ENCODE data around the gene PTPRJ.
"Not testable (repeated sequence)": the region's sequence is repeated elsewhere in the genome, so short reads cannot be mapped to it uniquely, and the experiment has no call there.

Gene PTPRJ

DNA sequence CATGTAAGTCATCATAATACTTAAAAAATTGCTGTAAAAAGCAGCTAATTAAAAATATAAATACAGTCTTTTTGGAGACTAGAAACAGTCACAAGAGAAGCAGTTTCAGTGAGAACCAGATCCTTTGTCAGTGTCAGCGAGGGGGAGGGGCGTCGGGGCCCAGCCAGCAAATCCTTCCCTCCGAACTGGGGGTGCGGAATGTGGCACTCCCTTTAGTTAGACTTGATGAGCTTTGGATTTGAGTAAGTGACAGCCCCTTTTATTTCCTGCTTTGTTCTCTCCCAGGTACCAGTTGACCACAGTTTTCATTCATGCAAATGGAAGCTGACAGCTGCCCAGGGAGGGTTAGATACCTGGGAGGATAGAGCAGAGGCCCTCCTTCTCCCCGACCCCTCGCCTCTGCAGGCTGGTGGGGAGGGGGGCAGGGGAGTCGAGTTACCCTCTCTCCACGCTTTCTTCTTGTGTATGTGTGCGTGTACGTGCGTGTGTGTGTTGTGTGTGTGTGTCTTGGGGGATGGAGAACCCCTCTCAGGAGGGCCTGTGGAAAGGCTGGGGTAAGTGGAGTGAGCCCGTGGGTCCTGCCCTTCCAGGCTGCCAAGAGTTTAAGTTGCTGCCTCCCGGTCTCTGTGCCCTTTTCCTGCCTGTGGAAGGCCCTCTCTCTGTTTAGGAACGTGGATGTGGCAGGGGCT is 38.3 kb downstream of the PTPRJ start:
- DNase-seq (ENCODE audit: low read depth): no peak

- DNase-seq (ENCODE audit: low read depth): no peak
Observed at GRCh38 chr11:48019217-48019584, 38.8 kb downstream of the PTPRJ start.

- no peak for DNase-seq (ENCODE audit: low read depth)
Observed at GRCh38 chr11:48019595-48019994, 39.2 kb downstream of the PTPRJ start.

- no peak for DNase-seq (ENCODE audit: low read depth)
Observed at GRCh38 chr11:48020092-48020755, 39.9 kb downstream of the PTPRJ start.

DNA sequence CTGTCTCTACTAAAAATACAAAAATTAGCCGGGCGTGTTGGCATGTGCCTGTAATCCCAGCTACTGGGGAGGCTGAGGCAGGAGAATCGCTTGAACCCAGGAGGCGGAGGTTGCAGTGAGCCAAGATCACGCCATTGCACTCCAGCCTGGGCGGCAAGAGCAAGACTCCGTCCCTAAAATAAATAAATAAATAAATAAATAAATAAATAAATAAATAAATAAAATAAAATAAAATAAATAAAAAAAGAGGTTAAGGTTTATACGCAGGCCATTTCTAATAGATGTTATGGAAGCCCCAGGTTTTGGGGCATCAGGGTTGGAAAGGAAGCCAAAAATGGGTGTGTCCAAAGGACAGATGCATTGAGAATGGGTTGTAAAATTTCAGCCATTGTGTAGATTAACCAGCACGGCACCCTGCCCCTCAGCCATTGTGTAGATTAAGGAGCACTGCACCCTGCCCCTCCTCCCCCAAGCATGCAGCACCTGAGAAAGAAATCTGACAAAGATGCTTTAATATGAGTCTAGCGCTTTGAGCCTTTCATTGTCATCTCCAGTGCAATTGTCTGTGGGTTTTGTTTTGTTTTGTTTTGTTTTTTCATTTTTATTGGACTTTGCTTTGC is 41.0 kb downstream of the PTPRJ start:
- not testable (repeated sequence) for DNase-seq (ENCODE audit: low read depth)

GRCh38 chr11:48022445-48022844 is 42.1 kb downstream of the PTPRJ start:
- DNase-seq (ENCODE audit: low read depth): no peak

DNA sequence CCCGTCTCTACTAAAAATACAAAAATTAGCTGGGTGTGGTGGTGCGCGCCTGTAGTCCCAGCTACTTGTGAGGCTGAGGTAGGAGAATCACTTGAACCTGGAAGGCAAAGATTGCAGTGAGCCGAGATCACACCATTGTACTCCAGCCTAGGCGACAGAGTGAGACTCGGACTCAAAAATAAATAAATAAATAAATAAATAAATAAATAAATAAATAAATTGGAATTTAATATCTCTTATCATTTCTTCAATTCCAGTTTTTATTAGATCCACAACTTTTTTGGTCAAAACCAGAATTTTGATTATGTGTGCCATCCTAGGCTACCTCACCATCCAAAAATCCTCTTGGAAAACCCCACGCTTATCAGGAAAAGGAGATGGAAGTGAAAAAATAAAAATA is 43.2 kb downstream of the PTPRJ start:
- not testable (repeated sequence) for DNase-seq (ENCODE audit: low read depth)

- no peak for DNase-seq (ENCODE audit: low read depth)
Observed at GRCh38 chr11:48024635-48025071, 44.3 kb downstream of the PTPRJ start.

GRCh38 chr11:48025293-48025983 is 45.1 kb downstream of the PTPRJ start:
- no peak for DNase-seq (ENCODE audit: low read depth)

- DNase-seq (ENCODE audit: low read depth): no peak
Observed at GRCh38 chr11:48025984-48026340, 45.6 kb downstream of the PTPRJ start.

- no peak for DNase-seq (ENCODE audit: low read depth)
Observed at GRCh38 chr11:48028914-48029680, 48.7 kb downstream of the PTPRJ start.

DNA sequence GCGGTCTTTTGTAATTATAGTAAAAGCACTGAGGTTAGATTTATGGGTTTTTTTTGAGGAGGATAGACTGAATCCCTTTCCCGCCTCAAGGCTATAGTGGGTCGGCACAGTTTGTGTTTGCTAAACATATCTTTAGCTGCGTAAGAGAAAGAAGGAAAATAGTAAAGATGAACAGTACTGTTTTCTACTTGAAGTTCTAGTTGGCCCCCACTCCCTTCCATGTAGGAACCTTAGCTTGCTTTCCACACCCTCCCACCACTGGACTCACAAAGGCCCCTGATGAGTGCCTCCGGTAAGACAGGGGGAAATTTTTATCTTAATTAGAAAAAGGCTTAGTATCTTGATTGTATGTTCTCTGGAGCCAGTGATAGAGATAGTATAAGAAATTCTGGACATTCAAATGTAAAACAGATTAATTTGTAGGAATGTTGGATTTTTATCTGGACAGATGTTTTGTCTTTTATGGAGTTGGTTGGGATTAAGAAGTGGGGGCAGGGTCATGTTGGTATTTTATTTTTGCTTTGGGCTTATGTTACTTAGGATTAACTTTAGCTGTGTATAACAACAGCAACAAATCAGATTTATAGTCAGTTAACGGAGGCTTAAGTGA is 49.4 kb downstream of the PTPRJ start:
- no peak for DNase-seq (ENCODE audit: low read depth)

DNA sequence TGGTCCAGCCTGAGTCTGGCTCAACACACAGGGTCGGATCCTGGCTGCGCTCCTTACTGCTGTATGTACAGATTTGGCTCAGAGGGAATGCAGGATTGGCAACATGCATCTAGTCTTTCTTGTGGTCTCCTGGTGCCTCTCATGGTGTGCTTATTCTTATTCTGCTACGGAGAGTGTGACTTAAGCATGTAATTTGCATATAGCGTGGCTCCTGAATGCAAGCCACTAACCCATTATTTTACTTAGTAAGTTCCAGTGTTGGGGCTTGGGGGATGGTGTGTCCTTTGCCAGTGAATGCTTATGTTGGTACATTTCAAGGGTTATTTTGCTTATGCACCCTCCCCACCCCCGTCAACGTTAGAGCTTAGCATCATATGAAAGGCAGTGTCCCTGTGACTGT is 51.2 kb downstream of the PTPRJ start:
- DNase-seq (ENCODE audit: low read depth): no peak

DNA sequence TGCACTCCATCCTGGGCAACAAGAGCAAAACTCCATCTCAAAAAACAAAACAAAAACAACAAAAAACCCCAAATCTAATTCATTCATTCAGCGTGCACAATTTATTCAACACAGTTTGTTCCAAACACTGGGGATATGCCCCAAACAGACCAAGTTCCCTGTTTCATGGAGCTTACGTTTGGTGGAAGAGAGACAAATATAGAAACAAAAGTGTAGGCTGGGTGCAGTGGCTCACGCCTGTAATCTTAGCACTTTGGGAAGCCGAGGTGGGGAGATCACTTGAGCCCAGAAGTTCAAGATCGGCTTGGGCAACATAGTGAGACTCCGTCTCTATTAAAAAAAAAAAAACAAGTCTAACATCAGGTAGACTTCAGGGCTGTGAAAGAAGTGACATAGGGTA is 52.4 kb downstream of the PTPRJ start:
- DNase-seq (ENCODE audit: low read depth): no peak

DNA sequence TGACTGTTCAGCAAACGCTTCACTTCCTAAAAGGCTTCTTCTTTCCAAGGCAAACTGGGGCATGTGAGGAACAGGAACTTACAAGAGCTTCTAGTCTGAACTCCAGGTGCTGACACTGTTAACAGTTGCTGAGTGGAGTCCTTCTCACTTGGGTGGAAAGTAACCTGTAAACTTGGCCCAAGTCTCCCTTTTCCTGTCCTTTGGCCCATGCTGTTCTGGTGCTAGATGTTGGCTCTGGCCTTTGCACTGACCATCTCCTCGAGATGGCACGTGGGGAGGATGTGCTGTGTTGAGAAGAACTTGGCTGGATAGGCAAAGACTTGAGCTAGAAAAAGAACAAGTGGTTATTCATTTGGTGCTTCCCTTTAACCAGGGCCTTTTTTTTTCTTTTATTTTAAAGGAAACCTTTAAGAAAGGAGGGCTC is 53.6 kb downstream of the PTPRJ start:
- no peak for DNase-seq (ENCODE audit: low read depth)

DNA sequence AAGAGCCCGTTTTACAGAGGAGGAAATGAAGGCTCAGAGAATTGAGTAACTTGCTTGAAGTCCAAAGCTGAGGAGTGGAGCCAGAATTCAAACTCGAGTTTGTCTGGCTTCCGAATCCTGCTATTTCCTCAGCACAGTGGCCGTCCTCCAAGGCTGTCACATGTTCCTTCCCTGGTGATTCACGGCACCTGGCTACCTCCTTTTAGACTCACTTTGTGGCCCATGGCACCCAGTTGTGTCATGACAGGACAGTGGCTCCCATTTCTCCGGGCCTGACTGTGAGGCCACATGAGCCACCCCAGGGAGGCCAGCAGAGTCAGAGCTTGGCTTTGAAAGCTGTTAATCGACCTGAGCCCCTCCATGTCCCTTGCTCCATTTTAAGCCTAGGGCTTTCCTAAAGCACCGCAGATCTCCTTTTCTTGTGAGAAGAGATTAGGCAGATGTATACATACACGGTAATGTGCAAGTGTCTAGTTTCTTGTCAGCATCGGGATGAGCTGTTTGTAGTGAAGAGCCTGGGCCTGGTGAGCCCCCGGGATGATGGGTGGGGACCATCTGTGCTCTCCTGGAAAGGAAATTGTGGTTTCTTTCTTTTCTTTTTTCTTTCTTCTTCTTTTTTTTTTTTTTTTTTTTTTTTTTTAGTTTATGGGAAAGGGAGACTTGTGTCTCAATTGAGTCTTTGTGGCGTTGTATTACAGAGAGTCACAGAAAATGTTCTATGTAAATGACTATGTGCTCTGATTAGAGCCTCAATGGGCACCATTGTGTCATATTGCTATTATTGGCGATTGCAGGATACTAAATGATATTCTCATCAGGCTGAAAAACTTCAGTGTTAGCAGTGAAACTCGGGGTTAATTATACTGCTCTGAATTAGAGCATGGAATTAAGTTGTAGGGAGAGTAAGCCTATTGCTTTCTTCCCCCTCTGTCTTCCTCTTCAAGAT is 54.8 kb downstream of the PTPRJ start:
- no peak for DNase-seq (ENCODE audit: low read depth)

GRCh38 chr11:48036011-48036410 is 55.7 kb downstream of the PTPRJ start:
- DNase-seq (ENCODE audit: low read depth): no peak

DNA sequence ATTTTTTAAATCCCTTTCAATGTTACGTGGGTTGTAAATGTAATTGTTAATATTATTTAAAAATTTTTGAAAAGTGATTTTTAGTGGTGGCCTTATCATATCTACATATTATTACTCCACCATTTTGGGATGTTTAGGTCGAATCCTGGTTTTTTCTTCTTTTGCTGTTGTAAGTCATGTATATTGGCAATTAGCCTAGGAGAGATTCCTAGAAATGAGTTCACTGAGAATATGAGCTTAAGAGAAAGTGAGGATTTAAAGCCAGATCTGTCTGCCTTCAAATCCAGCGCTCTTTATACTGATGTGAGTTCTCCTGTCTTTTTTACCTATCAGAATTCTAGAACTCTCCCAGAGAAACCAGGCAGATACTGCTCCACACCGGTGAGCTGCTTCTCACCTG is 56.1 kb downstream of the PTPRJ start:
- DNase-seq (ENCODE audit: low read depth): no peak

DNA sequence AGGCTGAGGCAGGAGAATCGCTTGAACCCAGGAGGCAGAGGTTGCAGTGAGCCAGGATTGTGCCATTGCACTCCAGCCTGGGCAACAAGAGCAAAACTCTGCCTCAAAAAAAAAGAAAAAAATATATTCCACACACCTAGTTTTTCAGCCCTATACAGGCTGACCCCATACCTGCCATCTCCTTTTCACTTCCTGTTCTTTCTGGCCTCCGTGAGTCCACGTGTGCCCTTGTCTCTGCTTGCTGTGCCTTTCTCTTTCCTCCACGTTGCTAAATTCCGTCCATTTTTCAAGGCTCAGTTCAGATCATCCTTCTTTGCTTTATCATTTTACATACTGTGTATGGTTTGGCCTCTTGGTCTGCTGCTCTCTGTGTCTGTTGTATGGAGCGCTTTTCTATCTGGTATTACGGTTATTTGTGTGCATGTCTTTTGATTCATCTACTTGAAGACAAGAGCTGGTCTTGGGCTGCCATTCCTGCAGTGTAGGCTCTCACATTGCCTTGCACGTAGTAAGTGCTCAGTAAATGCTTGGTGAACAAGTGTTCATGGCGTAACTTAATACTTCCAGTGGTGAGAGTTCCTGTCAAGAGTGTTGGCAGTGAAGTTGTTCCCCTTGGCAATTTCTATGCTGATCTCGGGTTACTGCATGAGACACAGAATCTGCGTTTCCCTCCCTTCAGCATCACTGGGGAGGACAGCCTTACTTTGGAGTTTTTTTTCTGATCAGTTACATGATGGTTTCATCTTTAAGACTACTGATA is 57.5 kb downstream of the PTPRJ start:
- no peak for DNase-seq (ENCODE audit: low read depth)
